ENCODE results near the gene IL36A.

GRCh38 chr2:112996635-112997034, 8.6 kb upstream of the IL36A start:
- TF ChIP-seq EZH2 (IDR thresholded peaks at IDR 0.05; ENCODE audit: insufficient read depth, poor library complexity, severe bottlenecking) (no peak), EZH2phosphoT487 (IDR thresholded peaks at IDR 0.05; ENCODE audit: insufficient read depth, low read depth) (no peak)
